ENCODE measurements around the gene IGSF21.

IGSF21 gene

GRCh38 chr1:18108299-18109057, 880 bp downstream of the IGSF21 start:
- H3K4me2 ChIP-seq (ENCODE audit: low read length): no peak overlapping the region
- no peaks in the 10 kb centered on the region for H3K9me3 ChIP-seq (ENCODE audit: insufficient read depth, low read length)
- TF ChIP-seq CTCF (IDR thresholded peaks at IDR 0.05; ENCODE audit: low read depth, low read length): no peak
- TF ChIP-seq EZH2phosphoT487 (IDR thresholded peaks at IDR 0.05; ENCODE audit: low read depth): no peak
- no peak overlapping the region for H2AFZ ChIP-seq (ENCODE audit: low read depth, low read length)
- H3K27ac ChIP-seq (ENCODE audit: low read length): no peak overlapping the region
- no peaks in the 10 kb centered on the region for H3K79me2 ChIP-seq (ENCODE audit: low read length)
- H3K4me1 ChIP-seq (ENCODE audit: low read length): no peaks in the 10 kb centered on the region
- H4K20me1 ChIP-seq (ENCODE audit: insufficient read depth, low read length): no peaks in the 10 kb centered on the region
- H3K36me3 ChIP-seq (replicated peaks; ENCODE audit: low read depth, low read length): no peaks in the 10 kb centered on the region
- H3K4me3 ChIP-seq (ENCODE audit: low read length): no peak overlapping the region
- H3K9ac ChIP-seq (ENCODE audit: low read length): no peak overlapping the region
- H3K27me3 ChIP-seq (ENCODE audit: low read depth, low read length): no peaks in the 10 kb centered on the region

- H3K4me2 ChIP-seq (ENCODE audit: low read length): no peak overlapping the region
- H3K4me3 ChIP-seq (ENCODE audit: low read length): no peak overlapping the region
Measured at GRCh38 chr1:18109058-18109755, 1.6 kb downstream of the IGSF21 start.

GRCh38 chr1:18109756-18110597, 2.4 kb downstream of the IGSF21 start:
- Histone ChIP-seq H3K27ac (ENCODE audit: low read length) (no peak overlapping the region), H3K4me3 (ENCODE audit: low read length) (no peak overlapping the region), H3K27me3 (ENCODE audit: low read depth, low read length) (no peaks in the 10 kb centered on the region), H2AFZ (ENCODE audit: low read depth, low read length) (no peak overlapping the region), H3K4me1 (ENCODE audit: low read length) (no peaks in the 10 kb centered on the region), H3K4me2 (ENCODE audit: low read length) (no peak overlapping the region), H3K9ac (ENCODE audit: low read length) (no peak overlapping the region), H3K36me3 (replicated peaks; ENCODE audit: low read depth, low read length) (no peaks in the 10 kb centered on the region), H4K20me1 (ENCODE audit: insufficient read depth, low read length) (no peaks in the 10 kb centered on the region), H3K79me2 (ENCODE audit: low read length) (no peaks in the 10 kb centered on the region), H3K9me3 (ENCODE audit: insufficient read depth, low read length) (no peaks in the 10 kb centered on the region)
- TF ChIP-seq CTCF (IDR thresholded peaks at IDR 0.05; ENCODE audit: low read depth, low read length) (no peak), EZH2phosphoT487 (IDR thresholded peaks at IDR 0.05; ENCODE audit: low read depth) (no peak)

More at GRCh38 chr1:18109058-18109755, 1.6 kb downstream of the IGSF21 start:
- Histone ChIP-seq H3K9me3 (ENCODE audit: insufficient read depth, low read length) (no peaks in the 10 kb centered on the region), H3K4me1 (ENCODE audit: low read length) (no peaks in the 10 kb centered on the region), H3K36me3 (replicated peaks; ENCODE audit: low read depth, low read length) (no peaks in the 10 kb centered on the region), H3K27me3 (ENCODE audit: low read depth, low read length) (no peaks in the 10 kb centered on the region), H2AFZ (ENCODE audit: low read depth, low read length) (no peak overlapping the region), H3K79me2 (ENCODE audit: low read length) (no peaks in the 10 kb centered on the region), H3K27ac (ENCODE audit: low read length) (no peak overlapping the region), H4K20me1 (ENCODE audit: insufficient read depth, low read length) (no peaks in the 10 kb centered on the region), H3K9ac (ENCODE audit: low read length) (no peak overlapping the region)
- TF ChIP-seq EZH2phosphoT487 (IDR thresholded peaks at IDR 0.05; ENCODE audit: low read depth): no peak
- no peak for TF ChIP-seq CTCF (IDR thresholded peaks at IDR 0.05; ENCODE audit: low read depth, low read length)

- H3K79me2 ChIP-seq (ENCODE audit: low read length): no peaks in the 10 kb centered on the region
- no peak overlapping the region for H3K4me3 ChIP-seq (ENCODE audit: low read length)
- no peak overlapping the region for H2AFZ ChIP-seq (ENCODE audit: low read depth, low read length)
- no peak overlapping the region for H3K27ac ChIP-seq (ENCODE audit: low read length)
- H3K4me1 ChIP-seq (ENCODE audit: low read length): no peaks in the 10 kb centered on the region
- H3K9me3 ChIP-seq (ENCODE audit: insufficient read depth, low read length): no peaks in the 10 kb centered on the region
- H3K4me2 ChIP-seq (ENCODE audit: low read length): no peak overlapping the region
- no peak overlapping the region for H3K9ac ChIP-seq (ENCODE audit: low read length)
- no peaks in the 10 kb centered on the region for H3K36me3 ChIP-seq (replicated peaks; ENCODE audit: low read depth, low read length)
- H4K20me1 ChIP-seq (ENCODE audit: insufficient read depth, low read length): no peaks in the 10 kb centered on the region
- TF ChIP-seq CTCF (IDR thresholded peaks at IDR 0.05; ENCODE audit: low read depth, low read length) (no peak), EZH2phosphoT487 (IDR thresholded peaks at IDR 0.05; ENCODE audit: low read depth) (no peak)
- H3K27me3 ChIP-seq (ENCODE audit: low read depth, low read length): no peaks in the 10 kb centered on the region
Measured at GRCh38 chr1:18110598-18110939, 3.0 kb downstream of the IGSF21 start.

Data from OCI-LY3 (cell line).